Calu3 (cell line): ENCODE results near the gene SLC39A6. TPM values are rescaled to one million over a fixed set of nuclear protein-coding genes. Genes with fewer than 3 reads are reported as not detected.
A peak's percentile ranks its signal among the peaks of the same experiment; 100 is the strongest.

Source experiments
- BruUV-seq: library from RNA; stranded (reverse); fragments of 400-500 nt; replicated peaks from 2 replicates; lab custom pipeline; 2021; lab: Mats Ljungman, UMichigan
- CTCF ChIA-PET: fragments of 300-600 bp; sonication (Branson Sonifier 250); formaldehyde crosslinking; loops from one replicate; lab custom pipeline; 2022; ENCODE audit warnings: antibody characterized with exemption; lab: Charles Lee
- DNase-seq: peaks from one replicate; pipeline ENCODE4 v3.0.0; 2022
- H3K27ac Mint-ChIP-seq: one replicate; pipeline ENCODE4 v1.8.0; 2022; ENCODE audit warnings: mixed read lengths; ENCODE audit not compliant: unreplicated experiment
- H3K27me3 Mint-ChIP-seq: one replicate; pipeline ENCODE4 v1.8.0; 2022; ENCODE audit warnings: mixed read lengths; ENCODE audit not compliant: unreplicated experiment
- H3K36me3 Mint-ChIP-seq: one replicate; pipeline ENCODE4 v1.8.0; 2022; ENCODE audit warnings: mild to moderate bottlenecking, moderate library complexity, mixed read lengths; ENCODE audit not compliant: insufficient read depth, unreplicated experiment
- H3K4me1 Mint-ChIP-seq: one replicate; pipeline ENCODE4 v1.8.0; 2022; ENCODE audit warnings: mild to moderate bottlenecking, low read depth, mixed read lengths; ENCODE audit not compliant: unreplicated experiment
- H3K4me3 Mint-ChIP-seq: one replicate; pipeline ENCODE4 v1.8.0; 2022; ENCODE audit warnings: mild to moderate bottlenecking, low read depth, moderate library complexity, mixed read lengths; ENCODE audit not compliant: unreplicated experiment
- H3K9me3 Mint-ChIP-seq: one replicate; pipeline ENCODE4 v1.8.0; 2022; ENCODE audit warnings: low read depth, mixed read lengths; ENCODE audit not compliant: unreplicated experiment
- CTCF ChIP-seq: fragments of 200-600 bp; IDR thresholded peaks from one replicate; pipeline ENCODE4 v1.8.0; 2022; ENCODE audit warnings: antibody characterized with exemption; ENCODE audit not compliant: unreplicated experiment
- intact Hi-C: fragments of 100-400 bp; cut with micrococcal nuclease; formaldehyde crosslinking; loops from one replicate; pipeline ENCODE4 v1.10.0; 2022; ENCODE audit not compliant: unreplicated experiment
- total RNA-seq: library from RNA; stranded (reverse); gene quantifications from 2 replicates; pipeline ENCODE4 v1.2.3, GENCODE V29; 2022

The SLC39A6 gene
- total RNA-seq, 1 experiment from 2014 or later, result 62.9 TPM

GRCh38 chr18:36139245-36139644, 10.1 kb upstream of the SLC39A6 start:
- H3K27me3 Mint-ChIP-seq, result no peaks in the 10 kb centered on the region
- intact Hi-C loops, result no loop called here
- TF ChIP-seq CTCF, result no peak
- H3K4me3 Mint-ChIP-seq, result no peak overlapping the region
- no peaks in the 10 kb centered on the region for H3K4me1 Mint-ChIP-seq
- DNase-seq, result no peak
- peaks cover 52% of the 10 kb centered on the region for H3K36me3 Mint-ChIP-seq
- CTCF ChIA-PET, result no interaction called here
- H3K9me3 Mint-ChIP-seq, result no peaks in the 10 kb centered on the region
- no TSS peak for BruUV-seq
- no peak overlapping the region for H3K27ac Mint-ChIP-seq

- BruUV-seq, result no TSS peak
- H3K4me1 Mint-ChIP-seq, result peaks cover 13% of the 10 kb centered on the region
- H3K4me3 Mint-ChIP-seq, result no peak overlapping the region
- no peak for DNase-seq
- CTCF ChIA-PET, result no interaction called here
- intact Hi-C loops, result no loop called here
- H3K27ac Mint-ChIP-seq, result no peak overlapping the region
- no peaks in the 10 kb centered on the region for H3K9me3 Mint-ChIP-seq
- no peak for TF ChIP-seq CTCF
- H3K36me3 Mint-ChIP-seq, result peaks cover 39% of the 10 kb centered on the region
- no peaks in the 10 kb centered on the region for H3K27me3 Mint-ChIP-seq
These were observed 6.1 kb upstream of the SLC39A6 start for GRCh38 chr18:36135264-36135663.

- Mint-ChIP-seq H3K27me3 (no peaks in the 10 kb centered on the region), H3K27ac (no peak overlapping the region), H3K36me3 (peaks cover 53% of the 10 kb centered on the region), H3K9me3 (no peaks in the 10 kb centered on the region), H3K4me3 (no peak overlapping the region), H3K4me1 (peaks cover 19% of the 10 kb centered on the region)
- CTCF ChIA-PET, result interaction anchor here (0.7 kb wide), 1 partner anchor 622 kb away, joined by 4 read pairs; no protein-coding TSS in a partner anchor
- BruUV-seq, result no TSS peak
- intact Hi-C loops, result no loop called here
- no peak for TF ChIP-seq CTCF
- no peak for DNase-seq
These were observed 3.6 kb upstream of the SLC39A6 start for GRCh38 chr18:36132756-36133155.

GRCh38 chr18:36131692-36132483, 2.7 kb upstream of the SLC39A6 start:
- CTCF ChIA-PET, result no interaction called here
- peak overlapping the region; percentile 98 for H3K4me3 Mint-ChIP-seq
- H3K36me3 Mint-ChIP-seq, result peaks cover 53% of the 10 kb centered on the region
- BruUV-seq, result no TSS peak
- H3K27ac Mint-ChIP-seq, result no peak overlapping the region
- intact Hi-C loops, result no loop called here
- DNase-seq, result no peak
- no peak for TF ChIP-seq CTCF
- no peaks in the 10 kb centered on the region for H3K27me3 Mint-ChIP-seq
- H3K4me1 Mint-ChIP-seq, result peaks cover 26% of the 10 kb centered on the region
- H3K9me3 Mint-ChIP-seq, result no peaks in the 10 kb centered on the region
